HCT116 (cell line): ENCODE measurements around the gene CRHR1. TPM values are rescaled to one million over a fixed set of nuclear protein-coding genes. Genes with fewer than 3 reads are reported as not detected.

Experiments
- ATAC-seq: fragments of 200-7000 bp; cut with Tn5 transposase; 2 replicates; pipeline ENCODE4 v1.9.1; 2020; ENCODE audit warnings: mild to moderate bottlenecking, moderate library complexity
- BruUV-seq: library from RNA; stranded (reverse); fragments of 400-500 nt; replicated peaks from 2 replicates; lab custom pipeline; 2021; lab: Mats Ljungman, UMichigan
- CTCF ChIA-PET: fragments of 300-600 bp; sonication (Branson Sonifier 250); formaldehyde crosslinking; loops from one replicate; lab custom pipeline; 2021; ENCODE audit warnings: antibody characterized with exemption; lab: Charles Lee
- POLR2A ChIA-PET: fragments of 300-600, 350-600 bp; sonication (Branson Sonifier 250); formaldehyde crosslinking; loops from one replicate; lab custom pipeline; 2021; ENCODE audit warnings: antibody characterized with exemption; lab: Charles Lee
- RAD21 ChIA-PET, 2 experiments: fragments of 300-600 bp; sonication (Branson Sonifier 250); formaldehyde crosslinking; loops; one replicate each; lab custom pipeline; 2023; ENCODE audit warnings: low total read pairs in 2 of 2; ENCODE audit not compliant: uncharacterized antibody in 2 of 2, unreplicated experiment in 2 of 2, low non-redundant PET in 1 of 2; lab: Charles Lee
- DNase-seq: peaks from one replicate; pipeline ENCODE4 v3.0.0-alpha.2; 2010; ENCODE audit warnings: low read depth, low spot score
- H2AFZ ChIP-seq: fragments of 200-600 bp; shearing (Covaris generic), sonication (generic); 2 replicates; pipeline ENCODE4 v1.6.1; 2017; ENCODE audit warnings: low read depth, mixed run types, mixed read lengths, antibody characterized with exemption, low read length; ENCODE audit not compliant: poor library complexity, severe bottlenecking
- H3K27ac ChIP-seq: 2 replicates; pipeline ENCODE4 v1.5.1; 2012; ENCODE audit warnings: low read depth, low read length
- H3K27me3 ChIP-seq: fragments of 200-600 bp; sonication (generic); 2 replicates; pipeline ENCODE4 v1.6.1; 2016; ENCODE audit warnings: mixed run types, low read length, mixed read lengths; ENCODE audit not compliant: insufficient read depth
- H3K36me3 ChIP-seq, 2 experiments: fragments of 200-500 bp in 1 of 2; fragments of 200-600 bp in 1 of 2; sonication (Bioruptor generic) in 1 of 2; sonication (generic) in 1 of 2; 2 replicates each; pipeline versions ENCODE4 v1.5.1 to v1.6.1; 2014 to 2016; ENCODE audit warnings: low read length in 2 of 2, inconsistent platforms in 1 of 2, mixed read lengths in 1 of 2, mixed run types in 1 of 2; ENCODE audit not compliant: insufficient read depth in 2 of 2, control insufficient read depth in 1 of 2
- H3K4me1 ChIP-seq, 2 experiments: fragments of 200-600 bp in 1 of 2; sonication (generic) in 1 of 2; 2 replicates each; pipeline versions ENCODE4 v1.5.1 to v1.6.1; 2012 to 2017; ENCODE audit warnings: low read length in 2 of 2, inconsistent platforms in 1 of 2, mild to moderate bottlenecking in 1 of 2, mixed read lengths in 1 of 2, mixed run types in 1 of 2, moderate library complexity in 1 of 2; ENCODE audit not compliant: insufficient read depth in 2 of 2, control insufficient read depth in 1 of 2
- H3K4me2 ChIP-seq: fragments of 200-600 bp; sonication (generic); 2 replicates; pipeline ENCODE4 v1.6.1; 2017; ENCODE audit warnings: mixed run types, low read length, mixed read lengths
- H3K4me3 ChIP-seq, 2 experiments: fragments of 200-600 bp in 1 of 2; sonication (generic) in 1 of 2; replicated peaks in 1 of 2; 2 replicates each; pipeline ENCODE4 v1.5.1; 2011 to 2016; ENCODE audit warnings: low read length in 2 of 2, control low read depth in 1 of 2, low read depth in 1 of 2, mild to moderate bottlenecking in 1 of 2, mixed read lengths in 1 of 2, mixed run types in 1 of 2
- H3K79me2 ChIP-seq: fragments of 200-600 bp; sonication (generic); 2 replicates; pipeline ENCODE4 v1.6.1; 2017; ENCODE audit warnings: mild to moderate bottlenecking, mixed run types, low read length, moderate library complexity, mixed read lengths; ENCODE audit not compliant: insufficient read depth
- H3K9ac ChIP-seq: fragments of 200-600 bp; sonication (generic); 2 replicates; pipeline ENCODE4 v1.6.1; 2016; ENCODE audit warnings: low read length, mixed read lengths
- H3K9me2 ChIP-seq: fragments of 200-600 bp; sonication (generic), shearing (Covaris generic); 2 replicates; pipeline ENCODE4 v1.6.1; 2017; ENCODE audit warnings: mixed run types, mild to moderate bottlenecking, moderate library complexity; ENCODE audit not compliant: insufficient read depth
- H3K9me3 ChIP-seq, 2 experiments: fragments of 200-500 bp in 1 of 2; fragments of 200-600 bp in 1 of 2; sonication (Bioruptor generic) in 1 of 2; sonication (generic) in 1 of 2; 2 replicates each; pipeline ENCODE4 v1.6.1; 2014 to 2017; ENCODE audit warnings: low read length in 2 of 2, mixed read lengths in 2 of 2, inconsistent platforms in 1 of 2, low read depth in 1 of 2, mild to moderate bottlenecking in 1 of 2, mixed run types in 1 of 2, moderate library complexity in 1 of 2; ENCODE audit not compliant: control insufficient read depth in 1 of 2, insufficient read depth in 1 of 2
- H4K20me1 ChIP-seq: fragments of 200-600 bp; sonication (generic), shearing (Covaris generic); 2 replicates; pipeline ENCODE4 v1.6.1; 2017; ENCODE audit warnings: mixed run types, mild to moderate bottlenecking, moderate library complexity; ENCODE audit not compliant: insufficient read depth
- ATF3 ChIP-seq: IDR thresholded peaks from 2 replicates; pipeline ENCODE4 v1.6.1; 2012
- EZH2 ChIP-seq: fragments of 200-600 bp; sonication (generic); IDR thresholded peaks from 2 replicates; pipeline ENCODE4 v1.6.1; 2017; ENCODE audit warnings: antibody characterized with exemption, mixed run types
- EZH2phosphoT487 ChIP-seq: fragments of 200-600 bp; IDR thresholded peaks from 2 replicates; pipeline ENCODE4 v1.6.1; 2018; ENCODE audit warnings: antibody characterized with exemption, borderline replicate concordance
- JUND ChIP-seq: IDR thresholded peaks from 2 replicates; pipeline ENCODE4 v1.6.1; 2012
- POLR2A ChIP-seq: IDR thresholded peaks from 2 replicates; pipeline ENCODE4 v1.7.0; 2011; ENCODE audit warnings: borderline replicate concordance; ENCODE audit not compliant: insufficient read depth, insufficient read length; ENCODE audit errors: extremely low read depth
- REST ChIP-seq: IDR thresholded peaks from 2 replicates; pipeline ENCODE4 v1.6.1; 2012; ENCODE audit warnings: low read depth
- SIN3A ChIP-seq: IDR thresholded peaks from 2 replicates; pipeline ENCODE4 v1.6.1; 2012; ENCODE audit warnings: low read depth
- SRF ChIP-seq: IDR thresholded peaks from 2 replicates; pipeline ENCODE4 v1.6.1; 2012; ENCODE audit warnings: low read depth
- YY1 ChIP-seq: IDR thresholded peaks from 2 replicates; pipeline ENCODE4 v1.6.1; 2011; ENCODE audit warnings: low read length, low read depth, moderate library complexity, mild to moderate bottlenecking; ENCODE audit not compliant: insufficient replicate concordance; ENCODE audit errors: extremely low read depth
- ZBTB33 ChIP-seq: IDR thresholded peaks from 2 replicates; pipeline ENCODE4 v1.6.1; 2011; ENCODE audit warnings: mild to moderate bottlenecking, low read length, moderate library complexity; ENCODE audit not compliant: insufficient replicate concordance; ENCODE audit errors: extremely low read depth
- intact Hi-C: fragments of 100-400 bp; cut with micrococcal nuclease; formaldehyde crosslinking; loops from 2 replicates; pipeline ENCODE4 v1.10.0; 2022
- total RNA-seq: library from RNA; stranded (reverse); gene quantifications from one replicate; pipeline ENCODE4 v1.2.1, GENCODE V29; 2021; ENCODE audit not compliant: unreplicated experiment
- TF ChIP-seq, protein P1 (sequence below), 3 experiments: fragments of 200-600 bp in 1 of 3; sonication (generic) in 1 of 3; IDR thresholded peaks in 2 of 3; conservative IDR thresholded peaks in 1 of 3; 2 replicates each; pipeline ENCODE4 v1.5.1; 2012 to 2017; ENCODE audit warnings: low read depth in 2 of 3, low read length in 2 of 3, antibody characterized with exemption in 1 of 3, borderline replicate concordance in 1 of 3, control low read depth in 1 of 3, mild to moderate bottlenecking in 1 of 3, mixed read lengths in 1 of 3, mixed run types in 1 of 3, moderate library complexity in 1 of 3; ENCODE audit not compliant: insufficient read depth in 1 of 3

Gene CRHR1
- total RNA-seq, 1 experiment from 2014 or later: 0.12 TPM

GRCh38 chr17:45751466-45751865 lies 32.7 kb upstream of the CRHR1 start (continued):
- no peak for TF ChIP-seq SRF
- no peak for TF ChIP-seq REST

GRCh38 chr17:45752246-45752645 lies 31.9 kb upstream of the CRHR1 start:
- H3K36me3 ChIP-seq: no peaks in the 10 kb centered on the region
- H3K27ac ChIP-seq: no peak overlapping the region
- no peaks in the 10 kb centered on the region for H4K20me1 ChIP-seq
- H3K27me3 ChIP-seq: peaks cover 23% of the 10 kb centered on the region; the same call in 1 of the 2 replicates
- no TSS peak for BruUV-seq
- H3K4me1 ChIP-seq: no peaks in the 10 kb centered on the region
- H3K79me2 ChIP-seq: no peaks in the 10 kb centered on the region
- intact Hi-C loops: no loop called here
- no peak overlapping the region for H2AFZ ChIP-seq
- RAD21 ChIA-PET: no interaction called here
- POLR2A ChIA-PET: no interaction called here
- DNase-seq (no peak), ATAC-seq (no peak)
- no peak overlapping the region for H3K4me2 ChIP-seq
- no peaks in the 10 kb centered on the region for H3K9me2 ChIP-seq
- CTCF ChIA-PET: no interaction called here
- no peak overlapping the region for H3K9ac ChIP-seq
- TF ChIP-seq ZBTB33: no peak
- TF ChIP-seq EZH2phosphoT487: no peak
- no peak for TF ChIP-seq SIN3A
- TF ChIP-seq, protein P1, sequence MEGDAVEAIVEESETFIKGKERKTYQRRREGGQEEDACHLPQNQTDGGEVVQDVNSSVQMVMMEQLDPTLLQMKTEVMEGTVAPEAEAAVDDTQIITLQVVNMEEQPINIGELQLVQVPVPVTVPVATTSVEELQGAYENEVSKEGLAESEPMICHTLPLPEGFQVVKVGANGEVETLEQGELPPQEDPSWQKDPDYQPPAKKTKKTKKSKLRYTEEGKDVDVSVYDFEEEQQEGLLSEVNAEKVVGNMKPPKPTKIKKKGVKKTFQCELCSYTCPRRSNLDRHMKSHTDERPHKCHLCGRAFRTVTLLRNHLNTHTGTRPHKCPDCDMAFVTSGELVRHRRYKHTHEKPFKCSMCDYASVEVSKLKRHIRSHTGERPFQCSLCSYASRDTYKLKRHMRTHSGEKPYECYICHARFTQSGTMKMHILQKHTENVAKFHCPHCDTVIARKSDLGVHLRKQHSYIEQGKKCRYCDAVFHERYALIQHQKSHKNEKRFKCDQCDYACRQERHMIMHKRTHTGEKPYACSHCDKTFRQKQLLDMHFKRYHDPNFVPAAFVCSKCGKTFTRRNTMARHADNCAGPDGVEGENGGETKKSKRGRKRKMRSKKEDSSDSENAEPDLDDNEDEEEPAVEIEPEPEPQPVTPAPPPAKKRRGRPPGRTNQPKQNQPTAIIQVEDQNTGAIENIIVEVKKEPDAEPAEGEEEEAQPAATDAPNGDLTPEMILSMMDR (IDR thresholded peaks at IDR 0.05 in 2 of 3, conservative IDR thresholded peaks at IDR 0.05 in 1 of 3; ENCODE audit: borderline replicate concordance in 1 of 3, insufficient read depth in 1 of 3, low read depth in 2 of 3, low read length in 2 of 3): no peak
- no peak for TF ChIP-seq ATF3
- no peak for TF ChIP-seq JUND
- no peak for TF ChIP-seq EZH2
- no peak for TF ChIP-seq YY1
- TF ChIP-seq POLR2A: no peak
- no peak overlapping the region for H3K4me3 ChIP-seq
- no peaks in the 10 kb centered on the region for H3K9me3 ChIP-seq
